Measurements from ENCODE around the gene TARBP1.
"Not testable (repeated sequence)": the region's sequence is repeated elsewhere in the genome, so short reads cannot be mapped to it uniquely, and the experiment has no call there.

The TARBP1 gene

DNA sequence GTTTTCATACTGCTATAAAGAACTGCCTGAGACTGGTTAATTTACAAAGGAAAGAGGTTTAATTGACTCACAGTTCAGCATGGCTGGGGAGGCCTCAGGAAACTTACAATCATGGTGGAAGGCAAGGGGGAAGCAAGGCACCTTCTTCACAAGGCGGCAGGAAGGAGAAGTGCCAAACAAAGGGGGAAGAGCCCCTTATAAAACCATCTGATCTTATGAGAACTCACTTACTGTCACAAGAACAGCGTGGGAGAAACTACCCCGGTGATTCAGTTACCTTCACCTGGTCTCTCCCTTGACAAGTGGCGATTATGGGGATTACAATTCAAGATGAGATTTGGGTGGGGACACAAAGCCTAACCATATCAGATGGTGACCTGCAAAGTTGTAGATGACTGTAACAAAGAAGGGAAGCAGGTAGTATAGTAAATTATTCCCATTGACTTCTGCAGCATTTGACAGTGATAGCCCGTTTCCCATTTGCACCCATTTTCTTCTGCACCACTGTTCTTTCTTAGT lies 99.3 kb downstream of the TARBP1 start:
- DNase-seq, result not testable (repeated sequence)

DNA sequence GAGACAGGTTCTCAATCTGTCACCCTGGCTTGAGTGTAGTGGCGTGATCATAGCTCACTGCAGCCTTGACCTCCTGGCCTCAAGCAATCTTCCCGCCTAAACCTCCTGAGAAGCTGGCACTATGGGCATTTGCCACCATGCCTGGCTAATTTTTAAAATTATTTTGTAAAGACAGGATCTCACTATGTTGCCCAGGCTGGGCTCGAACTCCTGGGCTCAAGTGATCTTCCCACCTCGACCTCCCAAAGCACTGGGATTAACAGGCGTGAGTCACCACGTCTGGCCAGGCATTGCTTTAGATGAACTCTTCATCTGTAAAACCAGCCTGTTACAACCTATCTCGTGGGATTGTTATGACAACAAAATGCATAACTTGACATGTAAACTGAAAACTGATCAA lies 103.3 kb downstream of the TARBP1 start:
- no peak for DNase-seq

DNA sequence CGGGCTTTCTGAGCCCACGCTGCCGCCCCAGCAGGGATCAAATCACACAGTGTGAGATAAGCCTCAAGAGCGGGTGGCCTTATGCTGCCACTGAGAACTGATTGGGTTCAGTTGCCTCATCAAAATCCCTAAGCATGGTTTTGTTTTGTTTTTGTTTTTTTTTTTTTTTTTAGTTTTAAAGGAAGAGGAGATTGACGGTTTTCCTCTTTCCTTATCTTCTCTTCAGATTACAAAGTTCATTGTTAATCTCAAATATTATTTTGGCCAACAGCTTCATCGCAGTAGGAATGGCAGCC lies 105.1 kb downstream of the TARBP1 start:
- DNase-seq, result no peak

DNA sequence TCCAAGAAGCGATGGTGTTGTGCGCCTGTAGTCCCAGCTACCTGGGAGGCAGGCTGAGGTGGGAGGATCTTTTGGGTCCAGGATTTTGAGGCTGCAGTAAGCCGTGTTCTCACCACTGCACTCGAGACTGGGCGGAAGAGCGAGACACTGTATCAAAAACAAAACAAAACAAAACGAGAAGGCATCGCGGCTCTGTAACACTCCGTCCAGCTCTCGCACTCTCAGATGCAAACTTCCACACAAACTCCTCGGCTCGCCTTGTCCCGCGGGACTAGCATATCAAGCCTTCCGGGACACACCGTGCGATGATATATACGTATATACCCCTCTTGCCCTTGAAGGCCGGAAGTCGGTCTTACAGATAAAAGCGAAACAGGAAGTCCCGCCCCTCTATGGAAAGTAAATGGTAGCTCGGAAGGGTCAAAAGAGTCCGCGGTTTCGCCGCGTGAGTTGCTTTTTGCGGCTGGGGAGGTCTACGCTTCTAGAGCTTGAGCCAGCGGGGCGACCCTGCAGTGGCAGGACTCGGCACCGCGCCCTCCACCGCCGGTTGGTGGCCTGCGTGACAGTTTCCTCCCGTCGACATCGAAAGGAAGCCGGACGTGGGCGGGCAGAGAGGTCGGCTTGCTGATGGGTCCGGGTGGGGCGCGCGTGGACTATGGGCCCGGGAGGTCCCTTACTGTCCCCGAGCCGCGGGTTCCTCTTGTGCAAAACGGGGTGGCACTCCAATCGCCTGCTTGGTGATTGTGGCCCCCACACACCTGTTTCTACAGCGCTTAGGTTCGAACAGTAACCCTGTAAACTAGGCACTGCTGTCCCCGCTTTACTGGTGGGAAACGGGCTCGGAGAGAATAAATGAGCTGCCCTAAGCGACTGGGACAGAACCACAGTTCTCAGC lies 105.7 kb downstream of the TARBP1 start, which contains the start of gene COA6:
TSS of gene COA6 (plus strand) at position 393 of the 895 bp plus-strand sequence. CDS start at position 404, 11 bp downstream.
- DNase-seq, result peak; percentile 80

DNA sequence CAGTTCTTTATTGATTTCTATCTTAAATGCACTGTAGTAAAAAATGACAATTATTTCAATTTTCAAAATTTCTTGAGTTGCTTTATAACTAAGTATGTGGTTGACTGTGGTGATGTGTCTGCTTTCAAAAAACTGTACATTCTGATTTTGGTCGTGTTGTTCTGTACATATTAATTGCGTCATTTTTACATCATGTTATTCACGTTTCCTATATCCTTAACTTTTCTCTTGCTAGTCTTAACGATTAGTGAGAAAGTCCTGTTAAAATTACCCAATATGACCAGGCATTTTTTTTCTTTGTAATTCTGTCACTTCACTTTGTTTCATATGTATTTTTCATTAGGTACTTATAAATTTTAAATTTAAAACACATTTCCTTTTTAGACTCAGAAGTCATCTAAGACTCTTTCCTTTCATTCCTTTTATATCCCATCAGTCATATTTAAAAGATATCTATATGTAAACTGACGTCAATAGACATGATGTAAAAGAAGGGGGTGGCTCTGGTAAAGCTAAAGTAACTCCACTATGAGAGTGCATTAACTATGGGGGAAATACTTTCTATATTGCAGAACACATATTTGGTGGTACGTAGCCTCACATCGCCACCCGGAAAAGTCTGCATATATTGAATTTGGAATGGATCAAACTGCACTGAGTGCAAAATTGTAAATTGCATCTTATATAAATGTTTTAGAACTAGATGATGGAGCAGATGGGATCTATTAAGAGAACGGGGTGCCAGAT lies 106.8 kb downstream of the TARBP1 start:
- no peak for DNase-seq

DNA sequence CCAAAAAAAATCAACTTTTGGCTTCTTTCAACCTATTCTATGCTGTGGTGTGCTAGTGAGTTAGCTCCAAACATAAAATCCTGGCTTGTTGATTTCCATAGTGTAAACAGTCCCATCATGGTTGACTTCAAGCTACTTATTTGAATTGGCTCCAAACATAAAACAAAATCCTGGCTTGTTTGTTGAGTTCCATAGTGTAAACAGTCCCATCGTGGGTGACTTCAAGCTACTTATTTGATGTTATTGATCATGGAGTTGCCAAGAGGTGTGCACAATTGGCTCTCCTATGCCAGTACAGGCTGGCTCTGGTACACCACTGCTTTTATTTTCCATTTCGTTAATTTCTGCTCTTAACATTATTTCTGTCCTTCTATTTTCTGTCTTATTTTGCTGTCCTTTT lies 107.6 kb downstream of the TARBP1 start:
- no peak for DNase-seq

DNA sequence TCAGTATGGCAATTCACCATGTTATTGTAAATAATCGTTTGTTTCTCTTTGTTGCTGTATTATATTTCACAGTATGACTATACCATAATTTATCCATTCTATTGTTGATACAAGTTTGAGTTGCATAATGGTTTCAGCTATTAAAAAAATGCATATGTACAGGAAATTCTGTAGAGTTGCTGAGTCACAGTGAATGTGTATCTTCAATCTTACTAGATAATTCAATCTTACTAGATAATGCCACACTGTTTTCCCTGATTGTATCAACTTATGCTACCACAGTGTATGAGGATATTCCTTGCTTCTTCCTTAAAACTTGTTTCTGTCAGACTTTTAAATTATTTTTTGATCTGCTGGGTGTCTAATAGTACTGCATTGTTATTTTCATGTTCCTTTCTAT lies 109.2 kb downstream of the TARBP1 start:
- DNase-seq, result no peak

DNA sequence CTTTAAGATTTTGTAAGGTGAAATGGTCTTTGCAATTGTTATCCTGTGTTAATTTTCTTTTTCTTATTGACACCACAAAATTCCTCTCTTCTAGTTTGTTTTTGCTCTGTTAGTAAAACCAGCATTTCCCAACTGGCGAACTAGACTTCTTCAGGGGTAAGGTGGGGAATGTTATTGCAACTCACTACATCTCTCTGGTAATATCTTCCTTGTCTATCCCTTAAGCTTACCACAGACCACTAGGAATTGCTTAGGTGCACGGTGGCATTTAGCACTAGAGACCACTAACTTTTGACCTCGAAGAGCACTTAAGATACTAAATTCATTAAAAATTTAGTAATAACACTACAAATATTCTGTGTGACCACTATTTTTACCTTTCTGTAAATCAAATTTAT lies 109.9 kb downstream of the TARBP1 start:
- no peak for DNase-seq

DNA sequence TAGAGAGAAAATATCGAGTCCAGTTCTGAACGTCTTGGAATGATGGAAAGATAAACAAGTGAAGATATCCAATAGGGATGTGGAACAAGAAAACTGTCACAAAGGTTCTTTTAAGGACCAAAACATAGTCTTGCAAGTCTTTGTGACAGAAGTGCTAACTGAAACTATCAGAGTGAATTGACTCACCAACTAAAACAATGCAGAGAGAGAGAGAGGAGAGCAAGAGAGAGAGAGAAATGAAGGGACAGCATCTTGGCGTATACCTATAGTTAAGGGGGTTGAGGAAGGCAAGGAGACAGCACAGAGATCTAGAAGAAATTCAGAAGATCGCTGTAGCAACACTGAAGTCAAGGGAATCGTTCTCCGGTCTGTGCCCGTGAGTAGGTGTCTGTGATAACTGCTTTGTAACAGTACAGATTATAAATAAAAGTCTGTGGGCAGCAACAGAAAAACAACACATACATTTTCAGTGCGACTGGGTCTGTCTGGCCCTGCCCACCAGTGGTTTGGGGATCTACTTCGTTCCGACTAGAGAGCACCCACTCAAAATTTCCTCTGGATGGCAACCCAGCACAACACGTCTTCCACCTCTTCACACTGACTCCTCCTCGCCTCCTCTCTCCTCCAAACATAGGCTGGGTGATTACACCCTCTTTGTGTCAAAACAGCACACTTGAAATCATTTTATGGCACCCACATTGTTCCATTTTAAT lies 110.5 kb downstream of the TARBP1 start:
- no peak for DNase-seq

DNA sequence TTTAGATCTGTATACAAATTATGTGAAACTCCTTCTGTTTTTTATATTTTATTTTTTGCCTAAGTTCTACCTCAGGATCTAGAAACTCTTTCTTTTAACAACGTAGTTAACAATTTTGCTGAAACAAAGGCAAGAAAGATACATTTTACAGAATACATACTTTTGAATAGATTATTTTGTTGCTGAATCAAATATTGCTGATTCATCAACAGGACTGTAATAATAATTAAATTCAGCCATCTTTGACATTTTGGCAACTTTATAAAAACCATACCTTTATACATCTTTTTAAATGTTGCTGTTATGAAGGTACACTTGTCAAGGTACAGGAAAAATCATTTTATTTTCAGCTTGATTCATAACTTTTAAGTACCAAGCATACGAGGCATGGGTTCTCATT lies 116.4 kb downstream of the TARBP1 start:
- DNase-seq, result no peak

DNA sequence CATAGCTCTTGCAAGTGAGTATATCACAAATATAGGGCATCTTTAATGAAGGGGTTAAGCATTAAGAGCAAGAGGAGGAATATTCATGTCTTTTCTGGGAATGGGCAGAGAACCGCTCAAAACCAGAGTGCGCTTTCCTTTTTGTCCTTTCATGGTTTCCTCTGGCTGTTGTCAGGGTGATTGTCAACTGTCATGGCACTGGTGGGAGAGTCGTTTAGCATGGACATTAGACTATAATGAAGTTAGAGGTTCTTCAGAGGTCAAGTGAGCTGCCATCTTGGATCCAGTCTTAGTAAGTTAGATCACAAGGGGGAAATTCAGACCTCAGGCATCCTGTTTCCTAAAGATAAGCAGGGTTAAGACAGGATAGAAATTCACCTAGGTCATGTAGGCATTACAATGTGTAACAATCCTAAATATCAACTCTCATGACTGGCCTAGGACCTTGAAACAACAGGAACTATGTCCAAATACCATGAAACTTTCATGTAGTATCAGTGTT lies 117.8 kb downstream of the TARBP1 start:
- DNase-seq, result no peak

DNA sequence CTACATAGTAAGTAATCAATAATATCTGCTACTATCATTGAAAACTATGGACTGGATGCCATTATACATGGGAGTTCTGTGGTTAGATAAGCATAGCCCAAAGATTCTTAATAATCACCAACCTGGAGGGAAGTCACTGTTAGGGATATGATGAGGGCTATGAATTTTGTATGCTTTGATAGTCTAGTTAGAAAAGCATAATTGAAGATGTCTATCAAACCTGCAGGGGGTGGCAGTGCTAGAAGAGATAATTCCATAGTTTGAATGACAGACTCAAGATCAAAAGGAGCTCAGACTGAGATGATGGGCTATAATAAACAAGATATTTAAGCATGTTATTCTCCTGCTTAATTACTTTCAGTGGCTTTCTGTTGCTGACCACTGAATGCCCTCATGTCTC lies 121.1 kb downstream of the TARBP1 start:
- DNase-seq, result no peak

DNA sequence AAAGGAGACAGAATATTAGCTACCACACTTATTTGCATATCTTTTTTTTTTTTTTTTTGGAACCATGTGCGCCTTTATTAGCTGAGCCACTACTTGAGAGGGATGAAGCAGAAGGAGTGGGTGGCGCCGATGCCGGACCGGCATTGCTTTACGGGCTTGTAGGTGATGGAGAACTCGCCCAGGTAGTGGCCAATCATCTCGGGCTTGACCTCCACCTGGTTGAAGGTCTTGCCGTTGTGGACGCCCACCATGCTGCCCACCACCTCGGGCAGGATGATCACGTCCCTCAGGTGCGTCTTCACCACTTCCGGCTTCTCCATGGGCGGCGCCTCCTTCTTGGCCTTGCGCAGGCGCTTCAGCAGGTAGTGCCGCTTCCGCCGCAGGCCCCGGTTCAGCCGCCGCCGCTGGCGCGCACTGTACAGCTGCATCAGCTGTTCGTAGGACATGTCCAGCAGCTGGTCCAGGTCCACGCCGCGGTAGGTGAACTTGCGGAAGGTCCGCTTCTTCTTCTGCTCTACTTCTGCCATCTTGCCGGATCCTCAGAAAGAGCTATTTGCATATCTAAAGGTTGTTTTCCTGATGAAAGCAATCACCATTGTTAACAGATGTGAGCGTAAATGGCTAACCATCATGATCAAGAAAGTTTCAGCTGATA lies 122.2 kb downstream of the TARBP1 start:
- DNase-seq, result peak; percentile 1

DNA sequence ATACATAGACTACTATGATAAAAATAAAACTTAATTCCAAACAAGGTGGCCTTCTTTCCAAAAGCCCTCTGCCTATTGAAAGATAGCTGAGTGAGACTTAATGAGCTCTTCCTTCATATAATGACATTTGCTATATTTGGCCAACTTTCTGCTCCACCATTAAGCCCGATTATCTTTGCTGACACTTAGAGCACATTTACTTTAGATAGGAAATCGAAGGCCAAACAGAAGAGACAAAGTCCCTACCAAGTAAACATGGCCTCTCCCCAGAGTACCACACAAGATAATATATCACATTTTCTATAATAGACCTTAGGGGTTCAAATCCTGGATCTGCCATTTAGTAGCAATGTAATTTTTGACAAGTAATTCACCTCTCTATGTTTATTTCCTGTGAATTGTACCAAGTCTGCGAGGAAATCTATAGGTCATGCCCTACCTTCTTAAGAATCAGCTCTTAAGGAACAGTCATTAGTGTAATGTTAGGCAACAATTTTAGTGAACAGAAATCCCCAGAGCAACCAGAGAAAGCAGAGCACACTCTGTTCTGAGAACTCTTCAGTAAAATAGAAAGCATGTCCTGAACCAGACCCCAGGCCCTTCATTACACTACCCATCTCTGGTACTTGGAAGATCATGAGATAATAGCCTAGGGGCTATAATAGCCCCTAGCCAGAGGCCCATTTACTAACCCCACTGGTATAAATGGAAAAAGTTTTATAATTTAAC lies 123.0 kb downstream of the TARBP1 start:
- no peak for DNase-seq

DNA sequence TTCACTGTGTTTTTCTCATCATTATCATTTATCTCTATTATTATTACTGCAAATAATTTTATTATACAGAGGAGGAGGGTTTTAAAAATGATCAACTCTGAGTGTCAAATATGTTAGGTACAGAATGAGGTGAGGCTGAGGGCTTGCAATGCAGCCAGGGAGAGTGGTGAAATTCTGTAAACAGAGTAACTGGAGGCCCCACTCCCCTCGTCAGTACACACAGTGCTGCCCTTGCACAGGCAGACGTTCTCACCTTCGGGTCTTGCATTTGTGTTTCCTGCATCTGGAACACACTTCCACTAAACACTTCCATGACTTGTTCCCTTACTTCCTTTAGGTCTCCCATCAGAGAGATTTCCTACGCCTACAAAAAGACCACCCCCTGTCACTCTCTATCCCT lies 130.0 kb downstream of the TARBP1 start:
- no peak for DNase-seq

DNA sequence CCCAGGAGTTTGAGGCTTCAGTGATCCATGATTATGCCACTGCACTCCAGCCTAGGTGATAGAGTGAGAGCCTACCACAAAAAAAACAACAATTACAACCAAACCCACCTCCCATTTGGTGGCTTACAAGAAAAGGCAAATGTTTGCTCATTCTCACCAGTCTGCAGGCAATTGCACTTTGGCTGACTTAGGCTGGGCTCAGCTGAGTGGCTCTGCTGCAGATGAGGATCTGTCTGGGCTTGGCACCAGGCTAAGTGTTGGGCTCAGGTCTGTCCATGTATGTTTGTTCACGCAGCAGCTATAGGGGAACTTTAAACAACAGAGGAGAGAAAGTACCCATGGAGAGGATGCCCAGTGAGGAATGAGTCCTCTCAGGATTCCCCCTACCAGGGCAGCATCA lies 133.7 kb downstream of the TARBP1 start:
- DNase-seq, result no peak

DNA sequence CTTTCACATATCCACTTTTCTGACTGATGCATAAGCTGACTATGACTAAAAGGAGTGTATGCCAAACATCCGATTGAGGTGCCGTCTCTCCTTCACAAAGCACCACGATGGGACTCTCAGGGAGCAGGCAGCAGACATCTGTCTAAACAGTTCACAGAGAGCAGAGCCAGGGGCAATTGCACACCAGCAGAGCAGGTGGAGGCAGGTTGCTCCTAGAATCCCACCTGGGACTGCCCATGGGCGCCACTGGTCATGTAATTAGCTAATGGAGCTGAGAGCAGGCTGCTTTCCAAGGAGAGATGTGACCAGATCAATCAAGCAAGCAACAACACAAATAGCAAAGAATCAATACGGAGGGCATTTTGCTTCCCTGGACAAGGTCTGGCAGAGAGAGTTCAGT lies 136.2 kb downstream of the TARBP1 start:
- no peak for DNase-seq
